ENCODE data around the gene ATF7.

DNA sequence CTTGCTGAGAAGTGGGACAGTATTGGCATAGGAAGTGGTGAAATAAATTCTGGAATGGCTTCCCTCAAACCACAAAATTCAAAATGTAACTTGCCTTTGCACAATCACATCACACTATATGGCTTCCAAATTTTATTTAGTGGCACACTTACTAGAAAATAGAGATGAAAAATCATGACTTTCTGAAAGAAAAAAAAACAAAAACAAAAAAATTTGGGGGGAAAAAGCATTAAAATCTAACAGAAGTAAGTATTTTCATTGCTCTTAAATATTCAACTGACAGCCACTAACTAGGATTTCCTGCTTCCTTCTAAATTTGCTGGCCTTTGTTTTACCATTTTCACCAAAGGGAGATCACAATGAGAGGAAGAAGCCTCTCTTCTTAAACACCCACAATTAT lies 23.0 kb downstream of the ATF7 start:
- TF ChIP-seq, protein P1, sequence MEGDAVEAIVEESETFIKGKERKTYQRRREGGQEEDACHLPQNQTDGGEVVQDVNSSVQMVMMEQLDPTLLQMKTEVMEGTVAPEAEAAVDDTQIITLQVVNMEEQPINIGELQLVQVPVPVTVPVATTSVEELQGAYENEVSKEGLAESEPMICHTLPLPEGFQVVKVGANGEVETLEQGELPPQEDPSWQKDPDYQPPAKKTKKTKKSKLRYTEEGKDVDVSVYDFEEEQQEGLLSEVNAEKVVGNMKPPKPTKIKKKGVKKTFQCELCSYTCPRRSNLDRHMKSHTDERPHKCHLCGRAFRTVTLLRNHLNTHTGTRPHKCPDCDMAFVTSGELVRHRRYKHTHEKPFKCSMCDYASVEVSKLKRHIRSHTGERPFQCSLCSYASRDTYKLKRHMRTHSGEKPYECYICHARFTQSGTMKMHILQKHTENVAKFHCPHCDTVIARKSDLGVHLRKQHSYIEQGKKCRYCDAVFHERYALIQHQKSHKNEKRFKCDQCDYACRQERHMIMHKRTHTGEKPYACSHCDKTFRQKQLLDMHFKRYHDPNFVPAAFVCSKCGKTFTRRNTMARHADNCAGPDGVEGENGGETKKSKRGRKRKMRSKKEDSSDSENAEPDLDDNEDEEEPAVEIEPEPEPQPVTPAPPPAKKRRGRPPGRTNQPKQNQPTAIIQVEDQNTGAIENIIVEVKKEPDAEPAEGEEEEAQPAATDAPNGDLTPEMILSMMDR (IDR thresholded peaks at IDR 0.05), result no peak
- TF ChIP-seq EZH2phosphoT487 (IDR thresholded peaks at IDR 0.05), result no peak
- TF ChIP-seq EZH2 (IDR thresholded peaks at IDR 0.05), result no peak

Measured in neural progenitor cell (in vitro differentiated cells).